HG03354 (cell line): ENCODE data around the gene REV1.
A peak's percentile ranks its signal among the peaks of the same experiment; 100 is the strongest.
"Not testable (repeated sequence)": the region's sequence is repeated elsewhere in the genome, so short reads cannot be mapped to it uniquely, and the experiment has no call there.

Experiments
- ATAC-seq: cut with Tn5 transposase; IDR thresholded peaks from one replicate; pipeline ENCODE4 v1.9.1; 2021; ENCODE audit warnings: mild to moderate bottlenecking; ENCODE audit not compliant: unreplicated experiment, poor library complexity, severe bottlenecking

The REV1 gene

GRCh38 chr2:99489761-99490622 is at the start of gene REV1:
Gene REV1, minus strand, starts transcription at chr2:99490017. Its CDS starts 25,042 bp downstream, at chr2:99464975.
- peak; percentile 83 for ATAC-seq

GRCh38 chr2:99537910-99538485 is 48.2 kb upstream of the REV1 start:
- no peak for ATAC-seq

GRCh38 chr2:99524056-99524455 is 34.2 kb upstream of the REV1 start:
- ATAC-seq = no peak

- no peak for ATAC-seq
Observed at GRCh38 chr2:99522157-99522556, 32.3 kb upstream of the REV1 start.

- no peak for ATAC-seq
Observed at GRCh38 chr2:99520813-99521212, 31.0 kb upstream of the REV1 start.

- ATAC-seq = no peak
Observed at GRCh38 chr2:99520195-99520594, 30.4 kb upstream of the REV1 start.

GRCh38 chr2:99514357-99514756 is 24.5 kb upstream of the REV1 start:
- ATAC-seq = no peak

GRCh38 chr2:99512181-99512591 is 22.4 kb upstream of the REV1 start:
- no peak for ATAC-seq

- ATAC-seq = no peak
Observed at GRCh38 chr2:99509387-99509786, 19.6 kb upstream of the REV1 start.

- ATAC-seq = no peak
Observed at GRCh38 chr2:99507937-99508818, 18.4 kb upstream of the REV1 start.

- ATAC-seq = no peak
Observed at GRCh38 chr2:99504844-99505584, 15.2 kb upstream of the REV1 start.

GRCh38 chr2:99503662-99504416 is 14.0 kb upstream of the REV1 start:
- ATAC-seq = not testable (repeated sequence)

GRCh38 chr2:99496021-99496420 is 6.2 kb upstream of the REV1 start:
- ATAC-seq = no peak

GRCh38 chr2:99495115-99495860 is 5.5 kb upstream of the REV1 start:
- ATAC-seq = no peak

GRCh38 chr2:99492721-99493120 is 2.9 kb upstream of the REV1 start:
- no peak for ATAC-seq

- ATAC-seq = no peak
Observed at GRCh38 chr2:99490623-99491461, 1.0 kb upstream of the REV1 start.

GRCh38 chr2:99489063-99489760 is 605 bp downstream of the REV1 start:
- ATAC-seq = peak; percentile 39
